ENCODE results near the gene ASB6.

Gene ASB6

DNA sequence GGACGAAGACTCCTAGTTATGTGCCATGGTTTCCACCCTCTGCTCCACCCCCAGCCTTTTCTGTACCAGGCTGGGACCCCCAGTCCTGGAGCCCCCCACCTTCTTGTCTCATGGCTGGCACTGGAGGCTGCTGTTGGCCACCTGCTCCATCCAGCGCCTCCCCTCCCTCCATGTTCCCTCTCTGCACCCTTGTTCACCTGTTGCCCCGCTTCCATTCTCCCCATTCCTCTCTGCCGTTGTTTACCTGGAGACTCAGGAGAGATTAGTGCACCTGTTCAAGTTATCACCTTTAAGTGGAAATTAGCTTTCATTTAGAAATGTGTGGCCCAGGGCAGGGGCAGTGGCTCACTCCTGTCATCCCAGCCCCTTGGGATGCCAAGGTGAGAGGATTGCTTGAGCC, 8.7 kb downstream of the ASB6 start:
- DNase-seq (ENCODE audit: low spot score in 2 of 2) (no peak), ATAC-seq (ENCODE audit: low read depth) (no peak)
- H3K4me3 Mint-ChIP-seq = no peak overlapping the region
- H3K27ac Mint-ChIP-seq = peak overlapping the region; percentile 58
- H3K9me3 Mint-ChIP-seq = no peaks in the 10 kb centered on the region
- H3K36me3 Mint-ChIP-seq = peaks cover 11% of the 10 kb centered on the region
- peaks cover 24% of the 10 kb centered on the region for H3K4me1 Mint-ChIP-seq
- no peaks in the 10 kb centered on the region for H3K27me3 Mint-ChIP-seq

DNA sequence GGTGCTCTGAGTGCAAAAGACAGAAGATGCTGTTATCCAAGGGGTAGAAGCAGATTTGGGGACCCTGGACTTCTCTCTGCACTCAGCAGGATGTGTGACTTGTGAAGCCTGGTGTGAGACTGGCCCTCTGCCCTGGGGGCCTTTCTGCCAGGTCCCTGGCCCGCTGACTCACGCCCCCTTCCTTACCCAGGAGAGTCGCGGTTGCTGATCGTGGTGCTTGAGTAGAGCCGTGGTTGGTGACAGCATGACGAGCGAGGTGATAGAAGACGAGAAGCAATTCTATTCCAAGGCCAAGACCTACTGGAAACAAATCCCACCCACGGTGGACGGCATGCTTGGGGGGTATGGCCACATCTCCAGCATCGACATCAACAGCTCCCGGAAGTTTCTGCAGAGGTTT, 9.5 kb downstream of the ASB6 start:
- Mint-ChIP-seq H3K4me1 (peaks cover 25% of the 10 kb centered on the region), H3K36me3 (peaks cover 5% of the 10 kb centered on the region), H3K27me3 (no peaks in the 10 kb centered on the region), H3K27ac (no peak overlapping the region), H3K4me3 (no peak overlapping the region), H3K9me3 (no peaks in the 10 kb centered on the region)
- ATAC-seq (ENCODE audit: low read depth) (no peak), DNase-seq (ENCODE audit: low spot score in 2 of 2) (no peak)

DNA sequence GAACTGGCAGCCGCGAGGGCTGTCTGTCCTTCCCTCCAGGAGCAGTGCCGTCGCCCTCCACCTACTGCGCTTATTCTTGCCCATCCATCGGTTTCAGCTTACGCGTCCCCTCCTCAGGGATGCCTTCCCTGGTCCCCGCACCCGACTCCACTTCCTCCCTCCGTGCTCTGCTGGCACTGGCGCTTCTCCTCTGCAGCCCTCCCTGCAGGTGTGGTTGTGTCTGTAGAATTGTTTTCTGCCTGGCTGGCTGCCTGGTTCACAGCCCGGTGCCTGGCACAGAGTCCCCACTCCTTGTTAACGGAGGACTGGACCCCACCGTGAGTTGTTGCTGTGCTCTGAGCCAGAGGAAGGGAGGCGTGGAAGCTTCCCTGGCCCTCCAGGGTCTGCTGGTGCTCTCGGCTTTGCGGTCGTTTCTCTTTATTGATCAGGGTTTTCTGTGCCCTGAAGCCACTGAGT, 10.2 kb downstream of the ASB6 start:
- DNase-seq (ENCODE audit: low spot score in 2 of 2) (no peak), ATAC-seq (ENCODE audit: low read depth) (no peak)
- Mint-ChIP-seq H3K4me1 (peaks cover 30% of the 10 kb centered on the region), H3K27ac (peak overlapping the region; percentile 56), H3K27me3 (no peaks in the 10 kb centered on the region), H3K4me3 (peak overlapping the region; percentile 1), H3K9me3 (no peaks in the 10 kb centered on the region), H3K36me3 (peaks cover 5% of the 10 kb centered on the region)

DNA sequence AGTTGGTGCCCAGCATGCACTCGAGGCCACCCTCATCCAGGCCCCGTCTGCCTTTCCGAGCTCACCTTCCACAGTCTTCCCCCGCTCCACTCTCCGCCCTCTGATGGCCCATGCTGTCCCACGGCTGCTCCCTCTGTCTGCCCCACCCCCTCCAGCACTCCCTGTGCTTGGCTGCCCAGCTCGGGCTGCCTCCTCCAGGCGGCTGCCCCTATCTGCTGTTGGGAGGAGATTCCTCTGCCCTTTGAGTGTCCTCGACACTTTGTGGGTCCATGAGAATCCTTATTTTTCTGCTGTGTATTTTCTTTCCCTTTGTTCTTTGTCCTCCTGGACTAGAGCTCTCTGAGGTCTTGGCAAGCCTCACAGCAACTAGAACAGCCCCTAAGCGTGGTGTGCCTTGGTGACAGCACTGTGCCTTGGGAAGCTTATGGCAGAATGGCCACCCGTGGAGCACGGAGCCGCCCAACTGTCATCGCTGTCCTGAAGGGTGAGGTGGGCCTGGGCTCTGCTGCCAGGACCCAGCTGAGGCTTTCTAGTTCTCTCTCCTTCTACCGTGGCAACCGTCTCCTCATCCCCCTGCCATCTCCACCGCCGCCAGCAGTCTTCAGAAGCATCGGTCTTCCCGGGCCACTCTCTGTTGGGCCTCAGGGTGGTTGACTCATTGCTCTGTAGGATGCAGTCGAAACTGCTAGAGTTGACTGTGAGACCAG, 10.8 kb downstream of the ASB6 start:
- Mint-ChIP-seq H3K4me3 (no peak overlapping the region), H3K36me3 (peaks cover 5% of the 10 kb centered on the region), H3K27me3 (no peaks in the 10 kb centered on the region), H3K27ac (peak overlapping the region; percentile 63), H3K4me1 (peaks cover 31% of the 10 kb centered on the region), H3K9me3 (no peaks in the 10 kb centered on the region)
- DNase-seq (ENCODE audit: low spot score in 2 of 2) = no peak
- no peak for ATAC-seq (ENCODE audit: low read depth)

DNA sequence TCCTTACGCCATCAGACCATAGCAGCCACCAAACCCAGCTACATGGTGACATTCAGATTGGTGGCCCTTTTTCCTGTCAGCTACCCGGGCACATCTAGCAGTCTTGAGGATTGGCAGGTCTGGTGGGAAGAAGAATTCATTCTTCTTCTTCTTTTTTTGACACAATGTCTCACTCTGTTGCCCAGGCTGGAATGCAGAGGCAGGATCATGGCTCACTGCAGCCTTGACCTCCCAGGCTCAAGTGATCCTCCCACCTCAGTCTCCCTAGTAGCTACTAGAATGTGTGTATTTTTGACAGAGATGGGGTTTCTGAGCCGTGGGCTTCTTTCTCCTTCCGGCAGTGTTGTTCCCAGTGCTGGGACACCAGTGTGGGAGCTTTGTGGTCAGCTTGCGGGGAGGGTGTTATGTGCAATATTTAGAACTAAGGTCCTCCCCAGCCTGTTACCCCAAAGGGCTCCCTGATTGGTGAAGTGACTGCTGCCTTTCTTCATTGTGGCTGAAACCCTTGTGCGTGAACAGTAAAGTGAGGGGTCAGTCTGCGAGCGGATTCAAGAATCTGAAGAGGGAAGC, 12.6 kb downstream of the ASB6 start:
- Mint-ChIP-seq H3K27me3 (no peaks in the 10 kb centered on the region), H3K4me1 (peaks cover 34% of the 10 kb centered on the region), H3K4me3 (no peak overlapping the region), H3K36me3 (peaks cover 2% of the 10 kb centered on the region), H3K9me3 (no peaks in the 10 kb centered on the region), H3K27ac (no peak overlapping the region)
- ATAC-seq (ENCODE audit: low read depth) = no peak
- no peak for DNase-seq (ENCODE audit: low spot score in 2 of 2)

DNA sequence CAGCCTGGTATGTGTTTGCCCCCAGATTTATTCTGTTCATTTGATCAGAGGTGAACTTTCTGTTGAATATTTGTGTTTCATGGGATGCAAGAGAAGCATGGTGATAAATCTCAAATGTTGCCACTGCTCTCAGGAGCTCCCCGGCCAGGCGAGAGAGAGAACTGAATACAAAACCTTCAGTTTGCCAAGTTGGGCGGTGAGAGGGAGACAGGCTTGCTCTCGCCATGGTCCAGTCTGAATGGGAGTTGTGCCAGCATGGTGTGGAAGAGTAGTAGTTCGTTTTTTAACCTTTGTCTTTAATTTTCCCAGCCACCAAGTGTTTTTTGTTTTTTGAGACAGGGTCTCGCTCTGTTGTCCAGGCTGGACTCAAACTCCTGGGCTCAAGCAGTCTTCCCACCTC, 13.2 kb downstream of the ASB6 start:
- H3K36me3 Mint-ChIP-seq = peaks cover 2% of the 10 kb centered on the region
- DNase-seq (ENCODE audit: low spot score in 2 of 2) = no peak
- no peaks in the 10 kb centered on the region for H3K9me3 Mint-ChIP-seq
- no peak for ATAC-seq (ENCODE audit: low read depth)
- peaks cover 38% of the 10 kb centered on the region for H3K4me1 Mint-ChIP-seq
- H3K27me3 Mint-ChIP-seq = no peaks in the 10 kb centered on the region
- no peak overlapping the region for H3K27ac Mint-ChIP-seq
- H3K4me3 Mint-ChIP-seq = no peak overlapping the region

DNA sequence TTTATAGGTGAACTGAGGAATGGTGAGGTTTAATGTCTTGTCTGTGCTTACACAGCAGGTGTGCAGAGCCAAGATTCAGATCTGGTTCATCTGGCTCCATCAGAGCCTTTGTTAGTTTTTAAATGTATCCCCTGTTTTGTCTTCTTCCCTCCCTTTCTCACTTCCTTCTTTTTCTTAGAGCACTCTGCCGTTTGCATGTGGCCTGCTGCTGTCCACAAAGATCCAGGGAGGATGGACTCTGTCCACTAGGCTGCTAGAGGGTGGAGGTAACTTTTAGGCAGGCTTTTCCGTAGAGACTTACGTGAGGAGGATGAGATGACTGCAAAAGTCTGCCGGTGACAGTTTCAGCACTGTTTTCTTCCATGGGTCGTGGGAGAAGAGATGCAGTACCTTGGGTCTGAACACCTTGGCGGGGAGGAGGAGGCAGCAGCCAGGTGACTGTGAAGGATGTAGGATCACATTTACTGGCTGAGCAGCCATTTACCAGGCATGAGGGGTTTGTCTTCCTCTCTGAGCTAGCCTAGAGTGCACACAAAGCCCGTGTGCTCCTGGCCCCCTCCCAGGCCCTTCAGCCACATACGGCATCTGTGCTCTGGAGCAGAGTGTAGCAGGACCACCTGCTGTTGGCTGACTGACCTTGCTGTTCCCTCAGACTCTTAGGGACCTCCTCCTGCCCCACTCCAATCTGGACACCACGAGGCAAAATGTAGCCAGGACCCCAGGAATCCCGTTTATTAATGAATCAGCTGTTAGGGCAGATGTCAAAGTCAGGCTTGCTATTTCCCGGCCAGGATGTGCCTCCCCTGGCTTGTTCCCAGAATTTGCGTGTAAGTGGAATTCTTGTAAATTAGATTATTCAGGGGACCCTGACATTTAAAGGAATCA, 14.2 kb downstream of the ASB6 start:
- DNase-seq (ENCODE audit: low spot score in 2 of 2) (no peak), ATAC-seq (ENCODE audit: low read depth) (no peak)
- Mint-ChIP-seq H3K36me3 (peaks cover 2% of the 10 kb centered on the region), H3K9me3 (no peaks in the 10 kb centered on the region), H3K4me1 (peaks cover 39% of the 10 kb centered on the region), H3K4me3 (peak overlapping the region; percentile 89), H3K27me3 (no peaks in the 10 kb centered on the region), H3K27ac (peak overlapping the region; percentile 91)

DNA sequence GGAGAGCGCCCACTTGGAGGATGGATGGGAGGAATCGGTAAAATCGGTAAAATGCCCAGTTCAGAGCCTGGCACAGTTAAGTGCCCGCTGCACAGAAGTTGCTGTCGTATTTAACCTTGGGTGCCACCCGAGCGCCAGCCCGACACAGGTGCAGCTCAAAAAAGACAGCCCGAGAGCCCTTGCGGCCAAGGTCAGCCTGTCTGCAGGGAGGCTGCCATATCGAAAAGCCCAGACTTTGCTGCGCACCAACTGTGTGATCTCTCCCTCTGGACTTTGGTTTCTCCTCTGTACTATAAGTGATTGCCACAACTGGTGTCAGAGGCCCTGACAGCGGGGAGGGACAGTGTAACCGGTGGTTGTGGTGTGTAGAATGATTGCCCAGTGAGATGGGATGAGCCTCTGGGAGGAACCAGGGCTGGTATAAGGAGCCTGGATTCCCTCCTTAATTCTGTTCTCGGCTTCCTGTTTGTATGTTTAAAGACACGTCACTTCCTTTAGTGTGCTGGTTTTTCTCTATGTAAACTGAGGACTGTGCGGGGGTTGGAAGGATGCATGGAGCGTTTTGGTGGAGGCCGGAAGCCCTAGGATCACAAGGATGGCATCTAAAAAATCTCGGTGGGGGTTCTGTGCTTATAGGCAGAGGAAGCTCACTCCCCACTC, 15.2 kb downstream of the ASB6 start:
- Mint-ChIP-seq H3K4me1 (peaks cover 39% of the 10 kb centered on the region), H3K27me3 (no peaks in the 10 kb centered on the region), H3K4me3 (peak overlapping the region; percentile 89), H3K27ac (peak overlapping the region; percentile 91), H3K36me3 (peaks cover 2% of the 10 kb centered on the region), H3K9me3 (no peaks in the 10 kb centered on the region)
- ATAC-seq (ENCODE audit: low read depth) (peak; percentile 39), DNase-seq (ENCODE audit: low spot score in 2 of 2) (peak; percentile 44 to 54)

DNA sequence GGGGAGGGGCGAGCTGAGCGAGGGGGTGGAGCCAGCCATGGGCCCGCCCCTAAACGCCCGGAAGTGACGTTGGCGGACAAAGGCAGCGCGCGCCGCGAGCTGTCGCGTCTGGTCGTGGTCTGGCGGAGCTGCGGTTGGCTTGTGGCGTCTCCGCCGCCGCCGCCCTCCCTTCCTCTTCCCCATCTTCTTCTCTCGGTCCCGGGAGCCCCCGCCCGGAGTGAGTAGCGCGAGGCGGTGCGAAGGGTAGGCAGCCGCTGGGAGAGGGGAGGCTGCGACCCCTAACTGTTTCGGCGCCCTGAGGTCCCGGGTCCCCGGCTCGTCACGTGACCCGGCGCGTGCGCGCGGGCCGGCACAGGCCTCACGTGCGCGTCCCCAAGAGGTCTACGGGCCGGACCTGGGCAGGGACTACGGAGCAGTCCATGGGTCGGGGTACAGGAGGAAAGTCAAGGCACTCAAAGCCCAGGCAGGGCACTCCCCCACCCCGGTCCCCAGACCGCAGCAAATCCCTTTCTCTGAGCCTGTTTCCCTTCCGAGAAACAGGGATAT, 15.8 kb downstream of the ASB6 start, which contains the start of gene NTMT1:
NTMT1 (plus strand) TSS at position 85 of the 546 bp plus-strand sequence. CDS start 6,541 bp downstream, outside the sequence.
- H3K4me3 Mint-ChIP-seq = peak within 1 kb of the TSS; percentile 89
- DNase-seq (ENCODE audit: low spot score in 2 of 2) = peak; percentile 93 to 97
- H3K27ac Mint-ChIP-seq = peak within 1 kb of the TSS; percentile 91
- H3K27me3 Mint-ChIP-seq = peaks cover 3% of the 10 kb centered on the region
- peaks cover 32% of the 10 kb centered on the region for H3K4me1 Mint-ChIP-seq
- ATAC-seq (ENCODE audit: low read depth) = peak; percentile 83
- no peaks in the 10 kb centered on the region for H3K36me3 Mint-ChIP-seq
- H3K9me3 Mint-ChIP-seq = no peaks in the 10 kb centered on the region

DNA sequence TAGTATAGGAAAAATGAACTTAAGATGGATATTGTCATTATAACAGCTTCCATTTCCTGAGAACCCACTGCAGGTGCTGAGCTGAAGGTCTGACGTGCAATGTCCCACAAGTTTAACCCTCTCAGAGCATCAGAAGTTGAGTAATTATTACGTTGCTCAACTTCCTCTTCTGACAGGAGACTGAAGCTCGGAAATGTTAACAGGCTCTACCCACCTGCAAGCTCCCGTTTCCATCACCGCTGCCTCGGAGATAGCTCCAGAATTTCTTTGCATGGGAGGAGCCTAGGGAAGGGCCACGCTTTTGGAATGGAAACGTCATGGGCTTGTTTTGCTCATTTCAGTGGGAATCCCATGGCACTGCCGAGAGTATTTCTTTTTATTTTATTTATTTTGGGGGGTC, 17.0 kb downstream of the ASB6 start:
- Mint-ChIP-seq H3K27ac (peak overlapping the region; percentile 91), H3K27me3 (peaks cover 4% of the 10 kb centered on the region), H3K9me3 (no peaks in the 10 kb centered on the region), H3K4me1 (peaks cover 24% of the 10 kb centered on the region), H3K36me3 (no peaks in the 10 kb centered on the region), H3K4me3 (peak overlapping the region; percentile 89)
- peak; percentile 59 for ATAC-seq (ENCODE audit: low read depth)
- peak in 1 of 2 donors; percentile 47 for DNase-seq (ENCODE audit: low spot score in 2 of 2)

DNA sequence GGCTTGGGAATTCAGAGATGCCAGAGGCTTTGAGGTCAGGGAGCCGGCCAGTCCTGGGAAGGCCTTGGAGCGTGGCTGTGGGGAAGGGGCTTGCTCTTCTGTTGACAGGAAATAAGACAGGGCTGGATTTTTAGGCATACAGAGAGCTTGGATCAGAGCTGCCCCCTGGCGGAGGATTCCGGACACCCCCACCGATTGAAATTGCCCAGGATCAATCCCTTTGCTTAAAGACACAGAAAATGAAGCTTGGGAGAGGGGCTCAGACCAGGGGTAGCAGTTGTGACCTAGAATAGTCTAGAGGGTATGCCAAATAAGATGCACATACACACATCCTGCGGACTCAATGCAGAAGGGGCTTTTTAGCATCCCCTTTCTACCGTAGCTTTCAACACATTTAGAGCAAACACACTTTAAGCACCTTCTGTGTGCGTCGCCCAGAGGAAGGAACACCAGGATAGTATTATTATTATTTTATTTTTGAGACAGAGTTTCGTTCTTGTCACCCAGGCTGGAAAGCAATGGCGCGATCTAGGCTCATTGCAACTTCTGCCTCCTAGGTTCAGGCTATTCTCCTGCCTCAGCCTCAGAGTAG, 17.7 kb downstream of the ASB6 start:
- peak overlapping the region; percentile 91 for H3K27ac Mint-ChIP-seq
- peak; percentile 60 to 69 for DNase-seq (ENCODE audit: low spot score in 2 of 2)
- peak overlapping the region; percentile 89 for H3K4me3 Mint-ChIP-seq
- ATAC-seq (ENCODE audit: low read depth) = no peak
- H3K36me3 Mint-ChIP-seq = no peaks in the 10 kb centered on the region
- no peaks in the 10 kb centered on the region for H3K9me3 Mint-ChIP-seq
- peaks cover 24% of the 10 kb centered on the region for H3K4me1 Mint-ChIP-seq
- peaks cover 6% of the 10 kb centered on the region for H3K27me3 Mint-ChIP-seq

DNA sequence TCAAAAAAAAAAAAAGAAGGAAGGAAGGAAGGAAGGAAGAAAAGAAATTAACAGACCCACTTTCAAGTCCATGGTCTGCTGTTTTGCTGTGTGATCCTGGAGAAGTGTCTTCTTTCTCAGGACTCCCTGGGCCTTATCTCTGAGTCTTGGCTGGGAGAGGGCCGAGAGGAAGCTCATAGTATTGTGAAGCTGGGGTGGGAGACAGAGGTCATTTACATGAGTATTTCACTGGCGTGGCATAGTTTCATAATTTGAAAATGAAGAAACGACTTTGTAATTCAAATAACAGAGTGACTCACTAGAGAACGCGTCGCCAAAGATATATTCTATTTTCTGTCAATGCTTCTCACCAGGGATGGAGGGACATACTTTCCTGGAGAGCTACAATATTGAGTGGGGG, 18.6 kb downstream of the ASB6 start:
- Mint-ChIP-seq H3K4me3 (no peak overlapping the region), H3K9me3 (no peaks in the 10 kb centered on the region), H3K36me3 (no peaks in the 10 kb centered on the region), H3K4me1 (peaks cover 18% of the 10 kb centered on the region), H3K27me3 (peaks cover 12% of the 10 kb centered on the region), H3K27ac (peak overlapping the region; percentile 91)
- no peak for DNase-seq (ENCODE audit: low spot score in 2 of 2)
- ATAC-seq (ENCODE audit: low read depth) = no peak

DNA sequence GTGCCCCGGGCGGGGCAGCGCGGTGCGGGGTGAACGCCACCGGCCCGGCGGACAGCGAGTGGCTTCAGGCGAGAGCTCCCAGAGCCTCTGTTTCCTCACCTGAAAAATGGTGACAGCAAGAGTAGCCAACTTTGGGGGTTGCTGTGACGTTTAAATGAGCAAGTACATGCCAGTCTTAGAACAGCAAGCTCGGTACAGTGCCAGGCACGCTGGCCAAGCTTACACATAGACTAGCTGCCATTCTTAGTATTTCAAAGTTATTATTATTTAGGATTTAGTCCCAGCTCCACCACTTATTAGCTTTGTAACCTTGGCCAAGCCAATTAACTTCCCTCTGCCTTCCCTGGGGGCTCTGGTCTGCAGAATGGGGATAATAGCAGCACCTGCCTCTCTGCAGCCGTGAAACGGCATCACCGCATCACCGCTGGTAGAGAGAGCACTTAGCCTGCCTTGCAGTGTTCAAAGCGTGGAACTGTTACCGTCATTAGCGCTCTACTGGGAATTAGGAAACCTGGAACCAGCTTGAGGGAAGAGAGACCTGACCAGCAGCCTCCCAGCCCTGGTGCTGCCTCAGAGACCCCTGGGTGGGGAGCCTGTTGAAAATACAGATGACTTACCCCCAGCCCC, 21.2 kb downstream of the ASB6 start, which contains the start of gene C9orf50:
C9orf50 (minus strand) TSS at position 433 of the 627 bp plus-strand sequence. CDS start 527 bp downstream, outside the sequence.
- no peak for DNase-seq (ENCODE audit: low spot score in 2 of 2)
- ATAC-seq (ENCODE audit: low read depth) = no peak
- Mint-ChIP-seq H3K27me3 (peaks cover 13% of the 10 kb centered on the region), H3K36me3 (no peaks in the 10 kb centered on the region), H3K9me3 (no peaks in the 10 kb centered on the region), H3K4me3 (no peak within 1 kb of the TSS), H3K4me1 (peaks cover 8% of the 10 kb centered on the region), H3K27ac (no peak within 1 kb of the TSS)
